HepG2 (cell line): ENCODE data around the gene IZUMO4. TPM values are rescaled to one million over a fixed set of nuclear protein-coding genes. Genes with fewer than 3 reads are reported as not detected.
A peak's percentile ranks its signal among the peaks of the same experiment; 100 is the strongest.

ENCODE experiments used
- ATF4 ChIP-seq, 2 experiments: fragments of 450-650 bp in 1 of 2; sonication (generic) in 1 of 2; formaldehyde crosslinking; IDR thresholded peaks; 2 replicates each; pipeline versions ENCODE4 v1.5.0 to v1.8.0; 2020 to 2022; ENCODE audit warnings: mild to moderate bottlenecking in 1 of 2, missing genetic modification reagents in 1 of 2
- BCL3 ChIP-seq: sonication (generic); formaldehyde crosslinking; IDR thresholded peaks from 2 replicates; pipeline ENCODE4 v1.5.1; 2020; ENCODE audit warnings: mild to moderate bottlenecking, missing genetic modification reagents, moderate library complexity
- CREB3 ChIP-seq: sonication (generic); formaldehyde crosslinking; IDR thresholded peaks from 2 replicates; pipeline ENCODE4 v1.5.0; 2020; ENCODE audit warnings: missing genetic modification reagents
- HMG20A ChIP-seq: IDR thresholded peaks from 2 replicates; pipeline ENCODE4 v1.6.1; 2016; ENCODE audit warnings: borderline replicate concordance
- HNRNPLL ChIP-seq: fragments of 200-400 bp; formaldehyde crosslinking; IDR thresholded peaks from 2 replicates; pipeline ENCODE4 v1.6.1; 2017; ENCODE audit warnings: mild to moderate bottlenecking, low read depth, low read length; ENCODE audit not compliant: poor library complexity, severe bottlenecking
- KDM3A ChIP-seq: IDR thresholded peaks from 2 replicates; pipeline ENCODE4 v1.6.1; 2018; ENCODE audit warnings: low read depth, missing compliant biosample characterization
- KLF16 ChIP-seq, 2 experiments: sonication (generic) in 1 of 2; formaldehyde crosslinking in 1 of 2; IDR thresholded peaks; 2 replicates each; pipeline versions ENCODE4 v1.6.1 to v1.8.0; 2016 to 2023; ENCODE audit warnings: missing genetic modification reagents in 2 of 2, missing compliant biosample characterization in 1 of 2
- MTA1 ChIP-seq: sonication (generic); formaldehyde crosslinking; IDR thresholded peaks from 2 replicates; pipeline ENCODE4 v1.4.0; 2020; ENCODE audit warnings: missing genetic modification reagents, mild to moderate bottlenecking, borderline replicate concordance
- PHF5A ChIP-seq: IDR thresholded peaks from one replicate; pipeline ENCODE4 v1.6.1; 2018; ENCODE audit warnings: low read depth, missing genetic modification reagents; ENCODE audit not compliant: unreplicated experiment
- SIX1 ChIP-seq: sonication (generic); formaldehyde crosslinking; IDR thresholded peaks from 2 replicates; pipeline ENCODE4 v1.4.0; 2020; ENCODE audit warnings: missing genetic modification reagents, borderline replicate concordance
- SOX5 ChIP-seq: IDR thresholded peaks from 2 replicates; pipeline ENCODE4 v1.6.1; 2016; ENCODE audit warnings: borderline replicate concordance
- ZNF292 ChIP-seq: sonication (generic); formaldehyde crosslinking; IDR thresholded peaks from 2 replicates; pipeline ENCODE4 v1.8.1; 2022; ENCODE audit warnings: mild to moderate bottlenecking, low read depth, missing genetic modification reagents, borderline replicate concordance
- ZNF329 ChIP-seq: sonication (generic); formaldehyde crosslinking; IDR thresholded peaks from 2 replicates; pipeline ENCODE4 v1.9.0; 2021; ENCODE audit warnings: low read depth, mild to moderate bottlenecking, missing genetic modification reagents
- ZNF430 ChIP-seq: sonication (generic); formaldehyde crosslinking; IDR thresholded peaks from 2 replicates; pipeline ENCODE4 v1.9.0; 2021; ENCODE audit warnings: mild to moderate bottlenecking, missing genetic modification reagents
- ZNF503 ChIP-seq: sonication (generic); formaldehyde crosslinking; IDR thresholded peaks from 2 replicates; pipeline ENCODE4 v1.4.0; 2020; ENCODE audit warnings: missing genetic modification reagents
- ZNF564 ChIP-seq: sonication (generic); formaldehyde crosslinking; IDR thresholded peaks from 2 replicates; pipeline ENCODE4 v1.8.1; 2023; ENCODE audit warnings: mild to moderate bottlenecking, missing genetic modification reagents
- ZNF570 ChIP-seq: sonication (generic); formaldehyde crosslinking; IDR thresholded peaks from 2 replicates; pipeline ENCODE4 v1.4.0; 2020; ENCODE audit warnings: mild to moderate bottlenecking, missing genetic modification reagents, borderline replicate concordance
- ZNF768 ChIP-seq: sonication (generic); formaldehyde crosslinking; IDR thresholded peaks from 2 replicates; pipeline ENCODE4 v1.4.0; 2020; ENCODE audit warnings: missing genetic modification reagents
- ZNF782 ChIP-seq: sonication (generic); formaldehyde crosslinking; IDR thresholded peaks from 2 replicates; pipeline ENCODE4 v1.4.0; 2020; ENCODE audit warnings: missing genetic modification reagents, mild to moderate bottlenecking, borderline replicate concordance
- ZNF83 ChIP-seq: sonication (generic); formaldehyde crosslinking; IDR thresholded peaks from 2 replicates; pipeline ENCODE4 v1.4.0; 2020; ENCODE audit warnings: missing genetic modification reagents, mild to moderate bottlenecking, borderline replicate concordance
- ZNF839 ChIP-seq: sonication (generic); formaldehyde crosslinking; IDR thresholded peaks from 2 replicates; pipeline ENCODE4 v1.4.0; 2020; ENCODE audit warnings: missing genetic modification reagents, mild to moderate bottlenecking, borderline replicate concordance
- ZSCAN29 ChIP-seq: sonication (generic); formaldehyde crosslinking; conservative IDR thresholded peaks from 2 replicates; pipeline ENCODE4 v1.4.0; 2020; ENCODE audit warnings: mild to moderate bottlenecking, missing genetic modification reagents
- ZSCAN5A ChIP-seq: sonication (generic); formaldehyde crosslinking; IDR thresholded peaks from 2 replicates; pipeline ENCODE4 v1.8.0; 2022; ENCODE audit warnings: mild to moderate bottlenecking, missing genetic modification reagents, borderline replicate concordance
- polyA plus RNA-seq, 8 experiments: library from polyadenylated mRNA; depleted of rRNA in 3 of 8; stranded (reverse) in 7 of 8; unstranded in 1 of 8; fragments of >200 nt; fragmentation: Illumina TruSeq in 4 of 8; extraction: Trizol in 4 of 8; gene quantifications; 2 replicates each; pipeline versions ENCODE4 v1.2.1 to v1.2.3, GENCODE V29; 2011 to 2016; ENCODE audit warnings: low read depth in 4 of 8, missing spikeins in 1 of 8, mixed read lengths in 1 of 8; ENCODE audit not compliant: insufficient read depth in 1 of 8
- total RNA-seq, 5 experiments: library from RNA; depleted of rRNA; stranded (reverse); fragments of >200 nt; fragmentation: Illumina TruSeq; extraction: Trizol; gene quantifications; 2 replicates each; pipeline ENCODE4 v1.2.3, GENCODE V29; 2016; ENCODE audit warnings: low read depth in 1 of 5

IZUMO4 gene
- total and polyA plus RNA-seq, 2 of the 13 experiments (the other 11 are each of a cell fraction or from before 2014, with no cell fraction given), result 0.77 to 3.9 TPM

- TF ChIP-seq KLF16 (CRISPR knock-in tag; IDR thresholded peaks at IDR 0.05), result no peak; a peak in 1 of 4 replicates
- TF ChIP-seq ZSCAN5A, result no peak
- TF ChIP-seq ZNF839 (CRISPR knock-in tag), result no peak
- TF ChIP-seq ZNF329 (CRISPR knock-in tag), result no peak
- no peak for TF ChIP-seq ZNF570 (CRISPR knock-in tag)
- TF ChIP-seq ZNF83, result no peak
- TF ChIP-seq ZNF503 (CRISPR knock-in tag), result no peak
- no peak for TF ChIP-seq SOX5
- no peak for TF ChIP-seq PHF5A (CRISPR knock-in tag)
- peak; percentile 52; the same call in 1 of the 2 replicates for TF ChIP-seq ZNF292
- no peak for TF ChIP-seq ATF4 (CRISPR knock-in tag; IDR thresholded peaks at IDR 0.05)
- TF ChIP-seq HMG20A (CRISPR knock-in tag), result no peak
- TF ChIP-seq MTA1, result peak; percentile 46; the same call in 1 of the 2 replicates
- no peak for TF ChIP-seq KDM3A (CRISPR knock-in tag)
- TF ChIP-seq ZNF782 (CRISPR knock-in tag), result no peak
- 0 out of 2 replicates have a peak, but pooled peaks have one; percentile 19 for TF ChIP-seq BCL3 (CRISPR knock-in tag)
- no peak for TF ChIP-seq SIX1
- TF ChIP-seq ZNF564 (CRISPR knock-in tag), result no peak
- TF ChIP-seq CREB3 (CRISPR knock-in tag), result no peak
- peak; percentile 74; the same call in 1 of the 2 replicates for TF ChIP-seq ZNF430 (CRISPR knock-in tag)
- no peak for TF ChIP-seq ZSCAN29 (CRISPR knock-in tag)
- TF ChIP-seq HNRNPLL, result peak; percentile 31
- peak; percentile 21; the same call in 1 of the 2 replicates for TF ChIP-seq ZNF768 (CRISPR knock-in tag)
These were observed 31.8 kb upstream of the IZUMO4 start (continued) for GRCh38 chr19:2064788-2065524.
